HEK293 (cell line): ENCODE results near the gene CTIF.

Experiments
- ATF2 ChIP-seq: fragments of 450-650 bp; formaldehyde crosslinking; IDR thresholded peaks from 2 replicates; pipeline ENCODE4 v1.5.1; 2016; ENCODE audit warnings: missing biosample characterization, missing genetic modification characterization, low read depth
- CTCF ChIP-seq: fragments of 450-650 bp; formaldehyde crosslinking; IDR thresholded peaks from 2 replicates; pipeline ENCODE4 v1.5.1; 2016; ENCODE audit warnings: missing biosample characterization, missing genetic modification characterization
- TF ChIP-seq, protein P1 (sequence below): fragments of 450-650 bp; formaldehyde crosslinking; IDR thresholded peaks from 2 replicates; pipeline ENCODE4 v1.5.1; 2016; ENCODE audit warnings: missing biosample characterization, missing genetic modification characterization

DNA sequence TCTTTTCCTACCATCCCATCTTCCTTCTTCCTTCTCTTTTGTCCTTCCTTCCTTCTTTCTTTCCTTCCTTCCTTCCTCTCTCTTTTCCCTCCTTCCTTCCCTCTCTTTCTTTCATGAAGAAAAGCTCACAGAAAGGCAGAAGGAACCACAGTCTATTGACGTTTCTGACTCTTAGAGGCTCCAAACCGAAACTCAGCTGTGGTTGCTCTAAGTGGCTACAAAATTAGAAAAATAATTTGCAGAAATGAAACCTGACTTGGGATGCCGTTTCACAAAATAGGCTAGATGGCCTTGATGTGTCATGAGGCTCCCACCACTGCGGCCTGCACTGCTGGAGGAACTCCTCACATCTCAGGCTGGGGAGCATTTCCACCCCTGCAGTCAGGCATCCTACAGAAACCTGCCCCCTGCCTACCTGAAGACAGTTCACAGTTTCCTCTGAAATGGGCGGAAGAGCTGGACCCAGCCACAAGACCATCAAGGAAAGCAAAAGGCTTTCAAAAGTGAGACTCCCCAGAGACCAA is 246.3 kb downstream of the CTIF start:
- TF ChIP-seq CTCF (no peak), ATF2 (no peak)
- TF ChIP-seq, protein P1, sequence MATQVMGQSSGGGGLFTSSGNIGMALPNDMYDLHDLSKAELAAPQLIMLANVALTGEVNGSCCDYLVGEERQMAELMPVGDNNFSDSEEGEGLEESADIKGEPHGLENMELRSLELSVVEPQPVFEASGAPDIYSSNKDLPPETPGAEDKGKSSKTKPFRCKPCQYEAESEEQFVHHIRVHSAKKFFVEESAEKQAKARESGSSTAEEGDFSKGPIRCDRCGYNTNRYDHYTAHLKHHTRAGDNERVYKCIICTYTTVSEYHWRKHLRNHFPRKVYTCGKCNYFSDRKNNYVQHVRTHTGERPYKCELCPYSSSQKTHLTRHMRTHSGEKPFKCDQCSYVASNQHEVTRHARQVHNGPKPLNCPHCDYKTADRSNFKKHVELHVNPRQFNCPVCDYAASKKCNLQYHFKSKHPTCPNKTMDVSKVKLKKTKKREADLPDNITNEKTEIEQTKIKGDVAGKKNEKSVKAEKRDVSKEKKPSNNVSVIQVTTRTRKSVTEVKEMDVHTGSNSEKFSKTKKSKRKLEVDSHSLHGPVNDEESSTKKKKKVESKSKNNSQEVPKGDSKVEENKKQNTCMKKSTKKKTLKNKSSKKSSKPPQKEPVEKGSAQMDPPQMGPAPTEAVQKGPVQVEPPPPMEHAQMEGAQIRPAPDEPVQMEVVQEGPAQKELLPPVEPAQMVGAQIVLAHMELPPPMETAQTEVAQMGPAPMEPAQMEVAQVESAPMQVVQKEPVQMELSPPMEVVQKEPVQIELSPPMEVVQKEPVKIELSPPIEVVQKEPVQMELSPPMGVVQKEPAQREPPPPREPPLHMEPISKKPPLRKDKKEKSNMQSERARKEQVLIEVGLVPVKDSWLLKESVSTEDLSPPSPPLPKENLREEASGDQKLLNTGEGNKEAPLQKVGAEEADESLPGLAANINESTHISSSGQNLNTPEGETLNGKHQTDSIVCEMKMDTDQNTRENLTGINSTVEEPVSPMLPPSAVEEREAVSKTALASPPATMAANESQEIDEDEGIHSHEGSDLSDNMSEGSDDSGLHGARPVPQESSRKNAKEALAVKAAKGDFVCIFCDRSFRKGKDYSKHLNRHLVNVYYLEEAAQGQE, result no peak
